GM12875 (cell line): ENCODE results near the gene SNAI1.

ENCODE experiments used
- H3K4me3 ChIP-seq: one replicate; pipeline ENCODE4 v1.5.1; 2011; ENCODE audit warnings: low read depth, low read length, control low read depth
- CTCF ChIP-seq: IDR thresholded peaks from 2 replicates; pipeline ENCODE4 v1.5.1; 2011; ENCODE audit warnings: low read depth, mild to moderate bottlenecking, control low read depth, inconsistent platforms, low read length, moderate library complexity, borderline replicate concordance; ENCODE audit not compliant: insufficient read depth

Gene SNAI1

GRCh38 chr20:49978685-49979029, 4.1 kb upstream of the SNAI1 start:
- no peak overlapping the region for H3K4me3 ChIP-seq
- no peak for TF ChIP-seq CTCF

- peak overlapping the region; percentile 26 for H3K4me3 ChIP-seq
- TF ChIP-seq CTCF = peak; percentile 99
These were observed 3.5 kb upstream of the SNAI1 start for GRCh38 chr20:49979030-49979832.

- no peak overlapping the region for H3K4me3 ChIP-seq
These were observed 2.4 kb upstream of the SNAI1 start for GRCh38 chr20:49980140-49981008.

GRCh38 chr20:49981218-49982071, 1.3 kb upstream of the SNAI1 start:
- TF ChIP-seq CTCF = no peak
- no peak overlapping the region for H3K4me3 ChIP-seq

More at GRCh38 chr20:49980140-49981008, 2.4 kb upstream of the SNAI1 start:
- TF ChIP-seq CTCF = no peak

GRCh38 chr20:49982072-49982345, 771 bp upstream of the SNAI1 start:
- TF ChIP-seq CTCF = no peak
- no peak overlapping the region for H3K4me3 ChIP-seq

- H3K4me3 ChIP-seq = no peak overlapping the region
- TF ChIP-seq CTCF = no peak
These were observed 505 bp downstream of the SNAI1 start for GRCh38 chr20:49983123-49983847.
